ENCODE measurements around the gene ADGRE3.

GRCh38 chr19:14611051-14611450 is 63.6 kb downstream of the ADGRE3 start:
- TF ChIP-seq, protein P1, sequence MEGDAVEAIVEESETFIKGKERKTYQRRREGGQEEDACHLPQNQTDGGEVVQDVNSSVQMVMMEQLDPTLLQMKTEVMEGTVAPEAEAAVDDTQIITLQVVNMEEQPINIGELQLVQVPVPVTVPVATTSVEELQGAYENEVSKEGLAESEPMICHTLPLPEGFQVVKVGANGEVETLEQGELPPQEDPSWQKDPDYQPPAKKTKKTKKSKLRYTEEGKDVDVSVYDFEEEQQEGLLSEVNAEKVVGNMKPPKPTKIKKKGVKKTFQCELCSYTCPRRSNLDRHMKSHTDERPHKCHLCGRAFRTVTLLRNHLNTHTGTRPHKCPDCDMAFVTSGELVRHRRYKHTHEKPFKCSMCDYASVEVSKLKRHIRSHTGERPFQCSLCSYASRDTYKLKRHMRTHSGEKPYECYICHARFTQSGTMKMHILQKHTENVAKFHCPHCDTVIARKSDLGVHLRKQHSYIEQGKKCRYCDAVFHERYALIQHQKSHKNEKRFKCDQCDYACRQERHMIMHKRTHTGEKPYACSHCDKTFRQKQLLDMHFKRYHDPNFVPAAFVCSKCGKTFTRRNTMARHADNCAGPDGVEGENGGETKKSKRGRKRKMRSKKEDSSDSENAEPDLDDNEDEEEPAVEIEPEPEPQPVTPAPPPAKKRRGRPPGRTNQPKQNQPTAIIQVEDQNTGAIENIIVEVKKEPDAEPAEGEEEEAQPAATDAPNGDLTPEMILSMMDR (IDR thresholded peaks at IDR 0.05; ENCODE audit: low read length) = no peak
- no peak for TF ChIP-seq EZH2 (IDR thresholded peaks at IDR 0.05; ENCODE audit: borderline replicate concordance, low read length)

Measured in OCI-LY1 (cell line).